Activated naive CD4-positive, alpha-beta T cell treated with anti-CD3 and anti-CD28 coated beads, Interleukin-2, amount 50 U/mL, for 24 hours (primary cell): ENCODE measurements around the gene C14orf119.
A peak's percentile ranks its signal among the peaks of the same experiment; 100 is the strongest.

Source experiments
- H3K27ac Mint-ChIP-seq: one replicate; pipeline ENCODE4 v1.8.0; 2021; ENCODE audit warnings: mild to moderate bottlenecking, mixed read lengths
- H3K27me3 Mint-ChIP-seq: one replicate; pipeline ENCODE4 v1.8.0; 2021; ENCODE audit warnings: mixed read lengths
- H3K36me3 Mint-ChIP-seq: one replicate; pipeline ENCODE4 v1.8.0; 2021; ENCODE audit warnings: mixed read lengths
- H3K4me1 Mint-ChIP-seq: one replicate; pipeline ENCODE4 v1.8.0; 2021; ENCODE audit warnings: mixed read lengths
- H3K4me3 Mint-ChIP-seq: one replicate; pipeline ENCODE4 v1.8.0; 2021; ENCODE audit warnings: mild to moderate bottlenecking, mixed read lengths
- H3K9me3 Mint-ChIP-seq: one replicate; pipeline ENCODE4 v1.8.0; 2021; ENCODE audit warnings: mixed read lengths

C14orf119 gene

DNA sequence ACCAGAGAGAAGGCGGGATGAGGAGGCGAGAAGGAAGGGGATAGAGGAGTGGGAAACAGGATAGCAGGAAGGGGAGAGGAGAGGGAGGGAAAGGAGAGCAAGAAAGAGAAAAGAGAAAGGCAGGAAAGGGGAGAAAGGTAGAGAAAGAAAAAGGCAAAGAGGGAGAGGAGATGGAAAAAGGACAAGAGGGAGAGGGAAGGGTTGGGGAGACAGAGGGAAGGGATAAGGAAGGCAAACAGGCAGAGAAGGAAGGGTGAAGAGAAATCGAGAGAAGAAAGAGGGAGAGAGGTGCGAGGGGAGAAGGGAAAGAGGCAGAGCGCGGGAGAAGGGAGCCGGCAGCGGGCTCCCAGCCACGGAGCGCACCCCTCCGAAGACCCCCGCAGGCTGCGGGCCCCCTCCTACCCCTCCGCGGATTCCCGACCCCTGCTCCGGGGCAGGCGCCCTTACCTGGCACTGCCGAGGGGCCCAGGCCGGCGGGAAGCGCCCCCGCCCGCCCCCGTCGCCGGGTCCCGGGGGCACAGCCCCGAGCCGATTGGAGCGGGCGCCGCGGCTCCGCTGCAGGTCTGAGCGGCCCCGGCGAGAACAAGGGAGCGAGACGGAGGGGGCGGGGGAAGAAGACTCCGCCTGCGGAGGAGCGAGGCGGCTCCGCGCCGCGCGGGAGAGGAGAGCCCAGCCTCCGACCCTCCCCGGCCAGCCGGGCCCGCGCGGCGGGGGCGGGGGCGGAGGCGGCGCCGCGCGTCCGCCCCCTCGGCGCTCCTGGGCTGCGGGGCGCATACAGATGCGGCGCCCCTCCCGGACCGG is 38.1 kb upstream of the C14orf119 start, which contains the start of gene CDH24:
Gene CDH24 (minus strand): TSS at position 565 of the 801 bp plus-strand sequence. CDS start 1,787 bp downstream, outside the sequence.
- H3K27me3 Mint-ChIP-seq, result no peaks in the 10 kb centered on the region
- H3K4me3 Mint-ChIP-seq, result peak within 1 kb of the TSS; percentile 87
- peaks cover 8% of the 10 kb centered on the region for H3K36me3 Mint-ChIP-seq
- no peaks in the 10 kb centered on the region for H3K9me3 Mint-ChIP-seq
- H3K4me1 Mint-ChIP-seq, result peaks cover 18% of the 10 kb centered on the region
- peak within 1 kb of the TSS; percentile 71 for H3K27ac Mint-ChIP-seq

DNA sequence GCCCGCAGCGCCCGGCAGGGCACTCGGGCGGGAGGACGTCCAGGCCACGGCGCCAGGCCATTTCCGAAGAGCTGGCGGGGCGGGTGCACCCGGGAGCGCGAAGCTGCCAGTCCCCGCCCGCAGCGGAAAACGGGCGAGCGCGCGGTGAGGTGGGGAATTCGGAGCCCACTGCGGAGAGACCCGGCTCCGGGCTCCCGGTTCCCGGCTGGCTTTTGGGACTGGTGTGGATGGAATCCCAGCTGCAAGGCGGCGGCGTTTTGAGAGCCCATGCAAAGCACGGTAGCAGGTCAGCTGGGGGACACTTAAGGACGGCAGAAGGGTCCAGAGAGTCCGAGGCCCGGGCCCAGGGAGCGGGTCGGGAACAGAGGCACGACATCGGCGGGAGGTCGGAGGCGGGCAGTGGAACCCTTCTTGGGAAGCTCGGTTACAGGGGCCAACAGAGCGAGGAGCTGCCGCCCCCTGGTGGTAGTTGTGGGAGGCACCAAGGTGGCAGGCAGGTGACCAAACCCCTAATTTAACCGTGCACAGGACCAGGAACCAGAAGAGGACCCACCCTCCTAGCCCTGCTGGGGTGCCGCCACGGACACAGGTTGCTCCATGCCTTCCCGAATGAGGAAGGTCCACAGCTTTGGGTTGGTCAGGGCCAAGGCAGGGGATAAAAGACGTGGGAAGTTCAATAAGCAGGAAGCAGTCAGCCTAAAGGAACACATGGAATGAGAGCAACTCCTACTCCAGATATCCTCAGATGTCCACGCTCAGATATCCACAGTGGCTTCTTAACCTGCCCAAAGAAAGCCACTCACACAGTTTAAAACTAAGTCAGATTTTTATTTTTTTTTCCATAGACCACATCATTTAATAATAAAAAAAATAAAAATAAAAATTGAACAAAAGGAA is 37.3 kb upstream of the C14orf119 start:
- peak overlapping the region; percentile 23 for H3K27ac Mint-ChIP-seq
- peak overlapping the region; percentile 84 for H3K4me3 Mint-ChIP-seq
- peaks cover 10% of the 10 kb centered on the region for H3K36me3 Mint-ChIP-seq
- H3K9me3 Mint-ChIP-seq, result no peaks in the 10 kb centered on the region
- H3K4me1 Mint-ChIP-seq, result peaks cover 18% of the 10 kb centered on the region
- no peaks in the 10 kb centered on the region for H3K27me3 Mint-ChIP-seq

GRCh38 chr14:23058654-23059504 is 36.4 kb upstream of the C14orf119 start:
- Mint-ChIP-seq H3K4me1 (peaks cover 18% of the 10 kb centered on the region), H3K27ac (no peak overlapping the region), H3K9me3 (no peaks in the 10 kb centered on the region), H3K4me3 (no peak overlapping the region), H3K27me3 (no peaks in the 10 kb centered on the region), H3K36me3 (peaks cover 12% of the 10 kb centered on the region)

GRCh38 chr14:23060536-23061260 is 34.6 kb upstream of the C14orf119 start:
- H3K27ac Mint-ChIP-seq, result no peak overlapping the region
- H3K36me3 Mint-ChIP-seq, result peaks cover 17% of the 10 kb centered on the region
- H3K4me3 Mint-ChIP-seq, result no peak overlapping the region
- H3K9me3 Mint-ChIP-seq, result no peaks in the 10 kb centered on the region
- no peaks in the 10 kb centered on the region for H3K27me3 Mint-ChIP-seq
- peaks cover 20% of the 10 kb centered on the region for H3K4me1 Mint-ChIP-seq

DNA sequence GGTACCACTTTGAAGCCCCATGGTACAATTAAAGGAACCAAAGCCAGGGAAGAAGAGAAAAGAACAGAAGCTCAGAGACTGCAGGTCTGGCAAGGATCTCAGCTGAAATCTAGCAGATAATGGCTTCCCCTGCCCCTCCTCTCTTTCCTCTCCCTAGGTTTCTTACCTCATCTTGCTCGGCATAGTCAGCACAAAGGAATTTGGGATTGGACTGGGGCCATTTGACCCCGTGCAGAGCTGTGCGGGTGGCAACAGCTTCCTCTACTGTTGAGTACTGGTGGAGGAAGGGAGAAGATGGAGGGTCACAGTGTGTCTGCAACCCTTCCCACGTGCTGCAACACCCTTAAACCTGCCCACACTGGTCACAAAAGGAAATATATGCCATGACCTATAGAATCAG is 33.3 kb upstream of the C14orf119 start:
- no peak overlapping the region for H3K4me3 Mint-ChIP-seq
- peaks cover 21% of the 10 kb centered on the region for H3K36me3 Mint-ChIP-seq
- no peak overlapping the region for H3K27ac Mint-ChIP-seq
- H3K4me1 Mint-ChIP-seq, result peaks cover 12% of the 10 kb centered on the region
- H3K9me3 Mint-ChIP-seq, result no peaks in the 10 kb centered on the region
- no peaks in the 10 kb centered on the region for H3K27me3 Mint-ChIP-seq

GRCh38 chr14:23063601-23064000 is 31.7 kb upstream of the C14orf119 start:
- peaks cover 10% of the 10 kb centered on the region for H3K4me1 Mint-ChIP-seq
- H3K4me3 Mint-ChIP-seq, result no peak overlapping the region
- H3K36me3 Mint-ChIP-seq, result peaks cover 19% of the 10 kb centered on the region
- no peaks in the 10 kb centered on the region for H3K9me3 Mint-ChIP-seq
- no peaks in the 10 kb centered on the region for H3K27me3 Mint-ChIP-seq
- no peak overlapping the region for H3K27ac Mint-ChIP-seq

DNA sequence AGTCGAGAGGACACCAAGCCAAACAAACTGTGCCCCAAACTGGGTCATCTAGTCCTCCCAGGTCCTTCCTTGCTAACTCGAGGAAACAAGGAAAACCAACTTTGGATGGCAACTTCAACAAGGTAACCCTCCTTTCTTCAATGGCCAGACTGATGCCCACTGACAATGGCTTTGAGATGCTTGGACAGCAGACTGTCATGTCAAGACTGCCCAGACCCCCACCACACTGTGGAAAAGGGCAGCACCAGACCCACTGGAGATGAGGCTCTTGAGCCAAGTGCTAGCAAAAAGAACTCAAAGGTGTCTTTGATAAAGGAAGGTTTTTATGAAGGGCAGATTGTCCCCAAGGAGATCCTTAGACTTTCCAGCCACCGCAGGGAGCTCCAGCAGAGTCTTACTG is 28.9 kb upstream of the C14orf119 start:
- H3K4me3 Mint-ChIP-seq, result no peak overlapping the region
- H3K27me3 Mint-ChIP-seq, result no peaks in the 10 kb centered on the region
- H3K9me3 Mint-ChIP-seq, result no peaks in the 10 kb centered on the region
- H3K27ac Mint-ChIP-seq, result no peak overlapping the region
- H3K4me1 Mint-ChIP-seq, result peaks cover 27% of the 10 kb centered on the region
- peaks cover 19% of the 10 kb centered on the region for H3K36me3 Mint-ChIP-seq

DNA sequence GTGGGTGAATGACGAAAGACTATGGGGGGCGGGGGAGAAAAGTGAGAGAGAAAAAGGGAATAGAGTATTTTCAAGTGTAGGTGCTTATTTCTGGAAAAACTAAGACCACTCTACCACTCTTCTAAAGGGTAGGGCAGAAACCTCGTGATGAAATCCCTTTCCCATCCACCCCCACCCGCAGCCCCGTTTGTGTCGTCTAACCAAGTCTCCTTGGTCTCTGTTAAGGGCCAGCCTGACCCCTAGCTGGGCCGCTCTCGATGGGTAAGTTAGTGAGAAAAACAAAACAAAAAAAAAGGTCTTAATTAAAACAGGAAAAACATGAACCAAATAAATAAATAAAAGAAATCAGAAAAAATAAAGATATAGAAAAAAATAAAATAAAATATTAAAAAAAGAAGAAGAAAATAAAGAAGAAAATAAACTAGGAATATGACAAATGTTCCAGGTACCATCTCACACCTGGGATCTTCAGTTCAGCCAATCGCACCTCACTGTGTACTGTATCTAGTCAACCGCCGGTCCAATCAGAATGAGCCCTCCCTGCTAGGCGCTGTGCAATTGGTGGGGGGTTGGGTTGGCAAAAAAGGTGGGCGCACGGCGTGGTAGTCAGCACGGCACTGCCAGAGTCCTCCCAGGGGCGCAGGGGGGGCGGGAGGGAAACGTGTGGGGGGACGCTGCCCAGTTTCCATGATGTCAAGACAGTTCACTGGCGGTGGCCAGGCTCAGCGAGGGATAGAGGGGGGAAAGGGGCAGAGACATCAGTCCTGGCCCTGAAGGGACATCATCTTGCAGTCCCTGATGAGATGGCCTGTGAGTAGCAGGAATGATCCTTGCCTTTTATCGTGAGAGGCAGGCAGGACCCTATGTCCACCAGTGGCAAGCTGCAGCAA is 28.2 kb upstream of the C14orf119 start:
- H3K27me3 Mint-ChIP-seq, result no peaks in the 10 kb centered on the region
- peaks cover 21% of the 10 kb centered on the region for H3K36me3 Mint-ChIP-seq
- no peak overlapping the region for H3K4me3 Mint-ChIP-seq
- H3K27ac Mint-ChIP-seq, result no peak overlapping the region
- H3K4me1 Mint-ChIP-seq, result peaks cover 34% of the 10 kb centered on the region
- no peaks in the 10 kb centered on the region for H3K9me3 Mint-ChIP-seq

DNA sequence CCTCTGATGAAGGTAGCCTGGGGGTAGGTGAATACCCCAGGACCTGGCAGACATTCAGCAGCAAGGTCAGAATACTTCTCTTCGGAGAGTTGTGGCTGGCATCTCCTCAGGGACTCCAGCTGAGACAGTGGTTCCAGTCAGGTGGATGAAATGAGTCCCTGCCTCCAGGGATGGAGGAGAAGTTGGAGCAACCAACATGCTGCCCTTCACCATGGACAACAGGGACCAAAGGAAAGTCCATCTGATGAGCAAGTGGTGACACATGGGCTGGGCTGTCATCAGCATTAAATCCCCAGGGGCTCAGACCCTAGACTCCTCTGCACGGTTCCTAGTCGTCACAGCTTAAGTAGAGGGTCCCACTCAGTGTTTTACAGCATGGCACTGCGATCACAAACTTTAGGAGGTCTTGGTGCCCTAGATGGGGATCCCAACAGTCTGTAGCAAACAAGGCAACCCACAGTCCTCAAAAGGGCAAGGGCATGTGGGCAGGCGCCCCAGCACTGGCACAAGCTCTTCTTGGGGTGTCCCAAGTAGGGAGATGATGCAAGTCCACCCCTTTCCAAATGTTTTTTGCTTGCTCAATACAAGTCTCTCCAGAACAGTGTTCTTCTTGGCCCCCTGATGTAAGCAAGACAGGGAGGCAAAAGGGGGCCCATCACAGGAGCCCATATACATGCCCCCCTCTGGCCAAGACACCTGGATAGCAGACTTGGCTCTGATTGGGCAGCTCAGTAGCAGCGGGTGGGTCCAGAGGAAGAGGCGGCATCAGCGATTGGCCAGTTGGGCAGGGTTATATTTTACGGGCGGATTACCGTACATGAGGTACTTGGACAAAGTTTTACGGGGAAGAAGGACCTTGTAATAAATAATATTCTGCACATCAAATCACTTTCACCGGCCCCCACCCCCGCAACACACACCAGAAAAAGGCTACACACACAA is 27.2 kb upstream of the C14orf119 start:
- Mint-ChIP-seq H3K4me3 (peak overlapping the region; percentile 71), H3K4me1 (peaks cover 39% of the 10 kb centered on the region), H3K9me3 (no peaks in the 10 kb centered on the region), H3K36me3 (peaks cover 19% of the 10 kb centered on the region), H3K27me3 (no peaks in the 10 kb centered on the region), H3K27ac (no peak overlapping the region)

GRCh38 chr14:23068789-23069412 is 26.4 kb upstream of the C14orf119 start:
- peak overlapping the region; percentile 49 for H3K27ac Mint-ChIP-seq
- H3K9me3 Mint-ChIP-seq, result no peaks in the 10 kb centered on the region
- peaks cover 16% of the 10 kb centered on the region for H3K36me3 Mint-ChIP-seq
- H3K27me3 Mint-ChIP-seq, result no peaks in the 10 kb centered on the region
- peaks cover 39% of the 10 kb centered on the region for H3K4me1 Mint-ChIP-seq
- H3K4me3 Mint-ChIP-seq, result peak overlapping the region; percentile 71

GRCh38 chr14:23069413-23069806 is 25.9 kb upstream of the C14orf119 start:
- H3K9me3 Mint-ChIP-seq, result no peaks in the 10 kb centered on the region
- peaks cover 15% of the 10 kb centered on the region for H3K36me3 Mint-ChIP-seq
- peaks cover 39% of the 10 kb centered on the region for H3K4me1 Mint-ChIP-seq
- no peak overlapping the region for H3K27ac Mint-ChIP-seq
- H3K27me3 Mint-ChIP-seq, result no peaks in the 10 kb centered on the region
- H3K4me3 Mint-ChIP-seq, result peak overlapping the region; percentile 71

DNA sequence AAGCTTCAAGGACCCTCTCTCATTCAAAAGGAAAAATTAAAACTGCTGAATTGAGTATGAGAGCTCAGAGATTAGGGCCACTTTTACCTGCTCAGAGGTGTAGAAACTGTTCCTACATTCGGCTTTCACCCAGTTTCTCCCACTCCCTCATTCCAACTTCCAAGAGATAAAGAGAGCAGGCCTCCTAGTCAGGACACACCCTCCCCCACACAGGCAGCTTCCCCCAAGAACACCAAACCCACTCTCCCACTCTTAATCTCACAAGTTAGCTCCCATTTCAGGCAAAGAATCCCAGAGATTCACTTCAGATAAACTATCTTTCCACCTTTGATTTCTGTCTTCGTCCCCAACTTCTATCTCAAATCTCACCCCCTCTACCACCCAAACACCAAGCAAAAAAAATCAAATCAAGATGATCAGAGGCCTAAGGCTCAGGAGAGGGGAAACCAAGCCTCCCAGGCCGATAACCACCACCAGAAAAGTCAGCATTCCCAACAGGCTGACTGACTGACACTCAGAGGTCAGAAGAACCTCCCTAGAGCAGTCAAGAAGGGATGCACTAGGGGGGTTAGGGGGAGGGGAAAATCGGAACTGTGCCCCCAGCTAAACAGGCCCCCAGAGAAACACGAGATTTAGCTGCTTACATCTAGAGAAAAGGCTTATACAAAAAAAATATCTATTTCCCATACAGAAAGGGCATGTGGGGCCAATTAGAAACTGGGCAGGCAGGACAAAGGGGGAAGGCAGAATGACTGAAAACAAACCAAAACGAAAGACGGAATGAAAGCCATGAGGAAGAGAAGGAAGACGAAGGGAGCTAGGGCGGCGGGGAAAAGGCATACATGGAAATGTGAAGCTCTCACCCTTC is 24.8 kb upstream of the C14orf119 start:
- Mint-ChIP-seq H3K27me3 (no peaks in the 10 kb centered on the region), H3K4me1 (peaks cover 39% of the 10 kb centered on the region), H3K9me3 (no peaks in the 10 kb centered on the region), H3K27ac (peak overlapping the region; percentile 98), H3K4me3 (peak overlapping the region; percentile 94), H3K36me3 (peaks cover 15% of the 10 kb centered on the region)
